ENCODE results near the gene NMUR2.

Gene NMUR2

DNA sequence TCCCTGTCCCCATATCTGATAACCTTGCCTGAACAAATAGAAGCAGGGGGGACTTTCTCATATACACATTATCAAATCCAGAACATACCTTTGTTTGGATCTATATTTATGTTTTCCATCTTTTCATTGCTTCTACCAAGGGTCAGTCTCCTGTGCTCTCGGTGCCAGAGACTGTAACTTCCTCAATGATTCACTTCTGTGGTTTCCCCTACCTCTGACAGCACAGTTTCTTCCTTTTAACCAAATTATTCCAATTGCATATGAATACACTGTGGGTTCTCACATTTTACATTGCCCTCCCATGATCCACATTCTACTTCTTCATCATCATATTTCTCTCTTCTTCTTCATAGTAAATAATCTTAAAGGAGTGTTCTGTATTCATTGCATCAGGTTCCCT is 32.2 kb downstream of the NMUR2 start:
- FAIRE-seq = no peak

GRCh38 chr5:152369298-152369697 is 35.8 kb downstream of the NMUR2 start:
- FAIRE-seq (no peak), DNase-seq (ENCODE audit: insufficient read length, low spot score) (no peak)

More for the DNA sequence above, 32.2 kb downstream of the NMUR2 start:
- DNase-seq (ENCODE audit: insufficient read length, low spot score) = no peak

GRCh38 chr5:152367554-152367953 is 37.5 kb downstream of the NMUR2 start:
- no peak for DNase-seq (ENCODE audit: insufficient read length, low spot score)
- FAIRE-seq = no peak

- DNase-seq (ENCODE audit: insufficient read length, low spot score) (no peak), FAIRE-seq (no peak)
These were observed 38.4 kb downstream of the NMUR2 start for GRCh38 chr5:152366716-152367115.

- FAIRE-seq (no peak), DNase-seq (ENCODE audit: insufficient read length, low spot score) (no peak)
These were observed 40.2 kb downstream of the NMUR2 start for GRCh38 chr5:152364899-152365298.

DNA sequence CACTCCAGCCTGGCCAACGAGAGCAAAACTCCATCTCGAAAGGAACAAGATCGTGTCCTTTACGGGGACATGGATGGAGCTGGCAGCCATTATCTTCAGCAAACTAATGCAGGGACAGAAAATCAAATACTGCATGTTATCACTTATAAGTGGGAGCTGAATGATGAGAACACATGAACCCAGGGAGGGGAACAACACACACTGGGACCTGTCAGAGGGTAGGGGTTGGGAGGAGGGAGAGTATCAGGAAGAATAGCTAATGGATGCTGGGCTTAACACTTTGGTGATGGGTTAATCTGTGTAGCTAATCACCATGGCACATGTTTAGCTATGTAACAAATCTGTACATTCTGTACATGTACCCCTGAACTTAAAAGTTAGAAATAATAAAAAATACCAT is 40.9 kb downstream of the NMUR2 start:
- DNase-seq (ENCODE audit: insufficient read length, low spot score) = no peak
- FAIRE-seq = no peak

DNA sequence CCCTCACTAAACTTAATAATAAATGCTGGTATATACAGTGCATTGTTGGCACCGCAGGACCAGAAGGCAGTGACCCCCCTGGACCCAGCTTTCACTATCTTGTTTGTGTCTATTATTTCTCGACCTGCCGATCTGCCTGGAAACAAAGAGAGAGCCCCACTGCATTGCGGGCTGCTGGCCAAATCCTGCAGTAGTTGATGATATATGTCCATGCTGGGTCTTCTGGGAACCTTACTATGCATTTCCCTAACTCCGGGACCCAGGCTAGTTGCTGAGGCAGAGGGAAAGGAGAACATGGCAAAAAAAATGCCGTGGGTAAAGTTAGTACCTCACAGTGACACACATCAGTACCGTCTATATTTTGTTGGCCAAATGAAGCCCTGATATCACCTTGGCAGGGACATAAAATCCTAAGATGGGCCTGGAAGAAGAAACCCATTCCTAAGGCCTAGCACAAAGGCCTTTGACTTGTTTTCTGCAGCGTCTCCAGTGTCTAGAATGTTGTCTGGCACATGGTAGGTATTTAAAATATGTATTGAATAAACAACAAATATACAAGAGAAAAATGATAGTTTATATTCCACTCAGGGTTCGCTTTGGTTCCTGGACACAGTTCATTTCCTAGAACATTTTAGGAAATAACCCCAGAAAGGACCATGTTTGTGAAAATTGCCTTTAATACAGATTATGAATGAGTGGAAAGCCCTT is 46.1 kb downstream of the NMUR2 start:
- DNase-seq (ENCODE audit: insufficient read length, low spot score) = no peak
- no peak for FAIRE-seq

DNA sequence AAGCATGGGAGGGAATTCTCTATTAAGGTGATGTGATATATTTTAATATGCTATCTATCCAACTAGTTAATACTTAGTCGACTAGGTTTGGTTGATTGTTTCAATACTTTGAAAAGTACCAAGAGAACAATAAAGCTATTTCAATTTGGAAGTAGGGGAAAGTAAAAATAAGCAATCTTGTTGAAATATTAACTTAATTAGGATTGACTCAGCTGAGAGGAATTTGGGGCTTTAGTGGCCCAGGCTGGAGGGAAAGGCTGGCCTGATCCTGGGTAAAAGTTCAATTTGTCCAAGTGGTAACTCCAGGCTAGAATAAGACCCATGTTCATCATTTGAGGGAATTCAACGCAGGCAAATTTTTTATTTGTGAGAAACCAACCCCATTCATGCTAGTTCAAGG is 48.6 kb downstream of the NMUR2 start:
- DNase-seq (ENCODE audit: insufficient read length, low spot score) (no peak), FAIRE-seq (no peak)

GRCh38 chr5:152355061-152355460 is 50.0 kb downstream of the NMUR2 start:
- no peak for DNase-seq (ENCODE audit: insufficient read length, low spot score)
- no peak for FAIRE-seq

DNA sequence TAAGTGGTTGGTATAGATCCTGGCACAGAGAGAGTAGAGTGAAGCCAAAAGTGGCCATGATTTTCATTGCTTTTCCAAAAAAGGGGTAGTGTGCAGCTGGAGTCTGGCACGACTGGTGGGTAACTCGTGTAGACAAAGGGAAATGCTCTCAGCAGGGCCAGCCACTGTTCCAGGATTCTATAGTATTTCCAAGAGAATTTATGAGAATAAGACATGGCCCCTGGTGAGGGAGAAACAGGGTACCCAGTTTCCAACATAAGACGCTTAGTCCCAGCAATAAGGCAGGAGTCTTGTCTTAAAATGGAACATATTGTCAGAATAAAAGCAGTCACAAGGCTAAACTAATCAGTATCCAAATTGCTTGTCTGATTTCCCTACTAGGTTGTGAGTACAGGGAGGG is 52.1 kb downstream of the NMUR2 start:
- no peak for DNase-seq (ENCODE audit: insufficient read length, low spot score)
- no peak for FAIRE-seq

DNA sequence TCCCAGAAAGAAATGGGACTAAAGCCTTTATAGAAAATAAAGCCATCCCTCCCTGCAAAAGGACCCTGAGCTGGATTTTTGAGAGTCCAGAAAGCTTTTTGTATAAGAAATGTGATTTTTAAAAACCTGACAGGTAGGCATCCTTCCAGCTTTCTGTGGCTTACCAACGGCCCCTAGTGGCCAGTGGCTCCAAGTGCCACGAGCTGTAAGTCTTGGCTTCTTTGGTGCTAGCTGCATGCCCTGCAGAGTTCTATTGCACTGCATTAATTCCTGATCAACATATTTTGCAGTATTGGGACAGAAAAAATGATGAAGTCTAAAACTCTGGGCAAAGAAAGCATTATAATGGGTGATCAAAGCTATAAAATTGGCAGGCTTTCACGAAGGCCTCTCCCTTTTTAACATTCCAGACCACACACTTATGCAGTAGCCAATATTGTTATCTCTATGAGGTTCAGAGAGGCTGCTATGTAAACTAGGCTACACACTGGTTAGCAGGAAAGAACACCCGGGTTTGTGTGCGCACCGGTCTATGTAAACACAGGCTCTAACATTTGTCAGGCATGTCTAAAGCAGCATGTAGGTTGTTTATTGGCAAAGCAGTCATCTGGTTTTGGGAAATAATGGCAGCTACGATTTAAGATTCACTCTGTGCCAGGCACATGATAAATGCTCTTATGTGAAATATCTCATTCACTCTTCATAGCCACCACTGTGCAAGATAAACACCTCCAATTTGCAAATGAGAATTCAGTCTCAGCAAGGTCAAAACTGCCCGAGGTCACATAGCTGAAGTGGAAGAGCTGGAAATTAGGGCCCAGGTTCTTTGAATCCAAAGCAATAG is 55.2 kb downstream of the NMUR2 start:
- DNase-seq (ENCODE audit: insufficient read length, low spot score) = peak; percentile 23
- FAIRE-seq = peak; percentile 79

Data from GM19239 (cell line).